ENCODE data around the gene TRRAP. TPM values are rescaled to one million over a fixed set of nuclear protein-coding genes. Genes with fewer than 3 reads are reported as not detected.

The TRRAP gene
- total RNA-seq, 4 donors from 2014 or later: 34.3 to 52.5 (median 39.5) TPM

DNA sequence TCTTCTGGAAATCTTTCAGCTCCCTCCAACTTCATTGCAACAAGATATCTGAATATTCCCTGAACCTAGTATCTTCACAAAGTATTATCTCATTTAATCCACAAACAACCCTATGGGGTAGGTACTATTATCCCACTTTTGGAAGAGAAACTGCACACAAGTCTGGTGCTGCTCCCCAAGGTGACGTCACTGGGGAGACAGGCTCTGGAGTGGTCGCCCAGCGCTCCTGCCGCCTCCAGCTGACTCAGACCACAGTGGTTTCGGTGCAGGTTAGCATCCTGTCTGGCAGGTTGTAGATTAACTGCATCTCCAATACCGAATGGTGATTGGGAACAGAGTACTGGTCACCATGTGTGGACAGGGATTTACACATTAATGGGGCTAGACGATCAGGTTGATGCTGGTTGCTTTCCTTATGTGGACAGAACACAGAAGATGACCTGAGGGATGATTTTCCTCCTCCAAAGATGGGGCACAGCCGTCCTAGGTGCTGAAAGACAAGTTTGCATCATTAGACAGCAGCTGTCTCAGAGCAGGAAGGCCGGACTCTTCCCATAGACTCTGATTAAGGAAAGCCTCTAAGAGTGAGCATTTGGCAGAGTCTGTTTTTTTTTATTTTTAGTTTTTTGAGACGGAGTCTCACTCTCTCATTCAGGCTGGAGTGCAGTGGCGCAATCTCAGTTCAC, 128.6 kb downstream of the TRRAP start:
- Histone ChIP-seq H3K27ac (no peak overlapping the region), H3K27me3 (no peaks in the 10 kb centered on the region), H3K4me1 (peaks cover 0 to 5% (median 0%) of the 10 kb centered on the region in 4 donors), H3K9me3 (no peaks in the 10 kb centered on the region), H3K4me3 (no peak overlapping the region), H3K36me3 (peaks cover 2 to 100% (median 35%) of the 10 kb centered on the region in 3 donors)
- no peak for DNase-seq (ENCODE audit: low spot score in 2 of 2)
- no peak for TF ChIP-seq POLR2A (IDR thresholded peaks at IDR 0.05)
- TF ChIP-seq, protein P1, sequence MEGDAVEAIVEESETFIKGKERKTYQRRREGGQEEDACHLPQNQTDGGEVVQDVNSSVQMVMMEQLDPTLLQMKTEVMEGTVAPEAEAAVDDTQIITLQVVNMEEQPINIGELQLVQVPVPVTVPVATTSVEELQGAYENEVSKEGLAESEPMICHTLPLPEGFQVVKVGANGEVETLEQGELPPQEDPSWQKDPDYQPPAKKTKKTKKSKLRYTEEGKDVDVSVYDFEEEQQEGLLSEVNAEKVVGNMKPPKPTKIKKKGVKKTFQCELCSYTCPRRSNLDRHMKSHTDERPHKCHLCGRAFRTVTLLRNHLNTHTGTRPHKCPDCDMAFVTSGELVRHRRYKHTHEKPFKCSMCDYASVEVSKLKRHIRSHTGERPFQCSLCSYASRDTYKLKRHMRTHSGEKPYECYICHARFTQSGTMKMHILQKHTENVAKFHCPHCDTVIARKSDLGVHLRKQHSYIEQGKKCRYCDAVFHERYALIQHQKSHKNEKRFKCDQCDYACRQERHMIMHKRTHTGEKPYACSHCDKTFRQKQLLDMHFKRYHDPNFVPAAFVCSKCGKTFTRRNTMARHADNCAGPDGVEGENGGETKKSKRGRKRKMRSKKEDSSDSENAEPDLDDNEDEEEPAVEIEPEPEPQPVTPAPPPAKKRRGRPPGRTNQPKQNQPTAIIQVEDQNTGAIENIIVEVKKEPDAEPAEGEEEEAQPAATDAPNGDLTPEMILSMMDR (IDR thresholded peaks at IDR 0.05): no peak
- no peak for TF ChIP-seq EP300 (IDR thresholded peaks at IDR 0.05)
- 87 to 96% methylated on average over 11 of the region's 11 CpGs for WGBS, 2 donors

DNA sequence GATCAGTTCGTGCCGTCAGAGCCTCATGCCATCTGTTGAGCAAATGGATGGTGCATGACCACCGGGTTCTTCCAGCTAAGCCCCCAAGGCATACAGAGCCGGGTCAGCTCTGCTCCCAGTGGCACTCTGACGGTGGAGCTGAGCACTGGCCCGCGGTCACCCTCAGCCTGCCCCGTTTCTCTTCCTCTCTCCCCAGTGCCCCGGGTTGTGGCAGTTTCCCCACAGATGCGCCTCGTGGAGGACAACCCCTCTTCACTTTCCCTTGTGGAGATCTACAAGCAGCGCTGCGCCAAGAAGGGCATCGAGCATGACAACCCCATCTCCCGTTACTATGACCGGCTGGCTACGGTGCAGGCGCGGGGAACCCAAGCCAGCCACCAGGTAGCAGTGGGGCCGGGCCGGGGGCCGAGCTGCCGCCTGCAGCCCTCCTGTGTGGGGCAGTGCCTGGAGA, 129.9 kb downstream of the TRRAP start:
- Histone ChIP-seq H3K36me3 (peaks cover 2 to 100% (median 39%) of the 10 kb centered on the region in 3 donors), H3K27ac (no peak overlapping the region), H3K4me3 (no peak overlapping the region), H3K27me3 (no peaks in the 10 kb centered on the region), H3K4me1 (peaks cover 0 to 5% (median 0%) of the 10 kb centered on the region in 4 donors), H3K9me3 (no peaks in the 10 kb centered on the region)
- no peak for DNase-seq (ENCODE audit: low spot score in 2 of 2)
- TF ChIP-seq, protein P1 (IDR thresholded peaks at IDR 0.05): no peak
- TF ChIP-seq EP300 (IDR thresholded peaks at IDR 0.05): no peak
- TF ChIP-seq POLR2A (IDR thresholded peaks at IDR 0.05): no peak
- WGBS, 2 donors: 94 to 95% methylated on average over 23 of the region's 23 CpGs

DNA sequence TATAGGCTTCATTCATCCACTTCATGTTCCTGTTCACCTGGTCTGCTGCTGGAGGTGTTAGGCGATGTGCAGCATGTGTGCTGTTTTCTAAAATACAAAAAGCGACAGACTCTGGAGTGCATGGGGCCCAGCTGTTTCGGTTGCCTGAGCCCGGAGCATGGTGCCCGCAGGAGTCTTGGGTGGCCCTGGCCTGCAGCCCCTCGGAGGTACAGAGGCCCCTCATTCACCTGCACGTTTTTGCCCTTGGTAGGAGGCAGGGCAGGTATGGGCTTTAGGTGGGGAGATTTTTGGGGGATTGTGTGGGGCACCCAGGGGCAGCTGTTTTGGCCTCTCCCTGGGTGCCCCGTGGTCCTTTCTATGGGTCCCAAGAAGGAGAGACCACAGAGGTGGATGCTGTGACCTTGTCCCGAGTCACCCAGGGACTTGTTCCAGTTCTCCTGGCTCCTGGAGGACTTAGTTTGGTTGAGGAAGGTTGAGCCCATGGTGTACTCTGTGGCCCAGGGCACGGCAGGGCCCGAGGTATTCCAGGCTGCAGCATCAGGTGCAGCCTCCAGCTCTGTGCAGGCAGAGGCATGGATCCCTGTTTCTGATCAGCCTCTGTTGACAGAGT, 130.7 kb downstream of the TRRAP start:
- DNase-seq (ENCODE audit: low spot score in 2 of 2): no peak
- TF ChIP-seq POLR2A (IDR thresholded peaks at IDR 0.05): no peak
- Histone ChIP-seq H3K27ac (no peak overlapping the region), H3K9me3 (no peaks in the 10 kb centered on the region), H3K4me1 (peaks cover 0 to 5% (median 0%) of the 10 kb centered on the region in 4 donors), H3K4me3 (no peak overlapping the region), H3K27me3 (no peaks in the 10 kb centered on the region), H3K36me3 (peaks cover 2 to 100% (median 39%) of the 10 kb centered on the region in 3 donors)
- WGBS, 2 donors: 93 to 96% methylated on average over 10 to 11 of the region's 11 CpGs

DNA sequence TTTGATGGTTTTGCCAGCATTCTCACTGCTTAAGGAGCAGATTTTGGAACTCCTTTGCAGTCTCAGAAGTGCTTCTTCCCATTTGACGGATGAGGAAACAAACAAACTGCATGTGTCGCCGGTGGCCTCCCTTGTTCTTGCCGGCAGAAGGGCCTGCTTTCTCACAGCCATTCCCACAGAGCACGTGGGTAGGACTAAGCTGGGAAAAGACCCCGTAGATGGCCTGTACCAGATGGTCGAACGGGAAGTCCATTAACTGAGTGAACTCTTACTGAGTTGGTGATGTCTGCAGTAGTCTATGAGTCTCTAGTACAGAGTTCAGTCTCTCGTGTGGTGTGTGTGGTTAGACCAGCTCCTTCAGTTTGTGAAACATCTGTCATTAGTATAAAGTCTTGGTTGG, 131.9 kb downstream of the TRRAP start:
- no peak overlapping the region for H3K4me3 ChIP-seq
- peaks cover 5 to 100% (median 32%) of the 10 kb centered on the region in 3 donors for H3K36me3 ChIP-seq
- 87 to 89% methylated on average over 9 of the region's 9 CpGs for WGBS, 2 donors
- H3K9me3 ChIP-seq: no peaks in the 10 kb centered on the region
- H3K27me3 ChIP-seq: no peaks in the 10 kb centered on the region
- H3K27ac ChIP-seq: no peak overlapping the region
- no peak for DNase-seq (ENCODE audit: low spot score in 2 of 2)
- peaks cover 0 to 5% (median 0%) of the 10 kb centered on the region in 4 donors for H3K4me1 ChIP-seq
- no peak for TF ChIP-seq EP300 (IDR thresholded peaks at IDR 0.05)
- TF ChIP-seq, protein P1 (IDR thresholded peaks at IDR 0.05): no peak
- no peak for TF ChIP-seq POLR2A (IDR thresholded peaks at IDR 0.05)

DNA sequence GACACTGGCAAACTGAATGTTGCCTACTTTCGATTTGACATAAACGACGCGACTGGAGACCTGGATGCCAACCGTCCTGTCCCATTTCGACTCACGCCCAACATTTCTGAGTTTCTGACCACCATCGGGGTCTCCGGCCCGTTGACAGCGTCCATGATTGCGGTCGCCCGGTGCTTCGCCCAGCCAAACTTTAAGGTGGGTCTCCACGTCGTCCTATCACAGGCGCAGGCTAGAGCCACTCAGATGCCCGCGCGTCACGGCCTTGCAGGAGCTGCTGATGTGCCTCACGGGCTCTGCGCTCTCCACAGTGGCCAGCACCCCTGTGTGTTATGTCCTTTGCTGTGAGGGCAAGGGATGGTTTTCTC, 133.0 kb downstream of the TRRAP start:
- Histone ChIP-seq H3K27me3 (no peaks in the 10 kb centered on the region), H3K9me3 (no peaks in the 10 kb centered on the region), H3K4me3 (no peak overlapping the region), H3K4me1 (no peaks in the 10 kb centered on the region), H3K27ac (no peak overlapping the region), H3K36me3 (peaks cover 5 to 100% (median 22%) of the 10 kb centered on the region in 3 donors)
- DNase-seq (ENCODE audit: low spot score in 2 of 2): no peak
- TF ChIP-seq POLR2A (IDR thresholded peaks at IDR 0.05) (no peak), EP300 (IDR thresholded peaks at IDR 0.05) (no peak)
- TF ChIP-seq, protein P1 (IDR thresholded peaks at IDR 0.05): no peak
- WGBS, 2 donors: 98 to 99% methylated on average over 23 to 24 of the region's 24 CpGs
